ENCODE measurements around the gene CHIC2.
A peak's percentile ranks its signal among the peaks of the same experiment; 100 is the strongest.
"Not testable (repeated sequence)": the region's sequence is repeated elsewhere in the genome, so short reads cannot be mapped to it uniquely, and the experiment has no call there.

The CHIC2 gene

GRCh38 chr4:54064317-54065111, at the start of gene CHIC2:
TSS of gene CHIC2 (minus strand) at chr4:54064605. CDS start at chr4:54064300, 305 bp downstream.
- peak; percentile 88 for FAIRE-seq

GRCh38 chr4:54113206-54113605, 48.8 kb upstream of the CHIC2 start:
- DNase-seq (ENCODE audit: insufficient read length, low spot score); FAIRE-seq: not testable (repeated sequence)

More at GRCh38 chr4:54064317-54065111, at the start of gene CHIC2:
- peak; percentile 97 for DNase-seq (ENCODE audit: insufficient read length, low spot score)

- FAIRE-seq: no peak
Measured at GRCh38 chr4:54110019-54110416, 45.6 kb upstream of the CHIC2 start.

GRCh38 chr4:54109241-54110018, 45.0 kb upstream of the CHIC2 start:
- FAIRE-seq: no peak
- no peak for DNase-seq (ENCODE audit: insufficient read length, low spot score)

More at GRCh38 chr4:54110019-54110416, 45.6 kb upstream of the CHIC2 start:
- DNase-seq (ENCODE audit: insufficient read length, low spot score): no peak

GRCh38 chr4:54107951-54108748, 43.7 kb upstream of the CHIC2 start:
- DNase-seq (ENCODE audit: insufficient read length, low spot score) (no peak), FAIRE-seq (no peak)

- no peak for FAIRE-seq
- no peak for DNase-seq (ENCODE audit: insufficient read length, low spot score)
Measured at GRCh38 chr4:54104907-54105306, 40.5 kb upstream of the CHIC2 start.

GRCh38 chr4:54103190-54103574, 38.8 kb upstream of the CHIC2 start:
- DNase-seq (ENCODE audit: insufficient read length, low spot score) (no peak), FAIRE-seq (no peak)

GRCh38 chr4:54102531-54103106, 38.2 kb upstream of the CHIC2 start:
- FAIRE-seq (peak; percentile 55), DNase-seq (ENCODE audit: insufficient read length, low spot score) (no peak)

GRCh38 chr4:54101190-54102041, 37.0 kb upstream of the CHIC2 start:
- no peak for DNase-seq (ENCODE audit: insufficient read length, low spot score)
- FAIRE-seq: no peak

GRCh38 chr4:54100595-54101189, 36.3 kb upstream of the CHIC2 start:
- DNase-seq (ENCODE audit: insufficient read length, low spot score): no peak
- FAIRE-seq: no peak

GRCh38 chr4:54099748-54100574, 35.6 kb upstream of the CHIC2 start, which contains the start of gene GSX2:
TSS of gene GSX2 (plus strand) at chr4:54100163. CDS start at chr4:54100345, 182 bp downstream.
- DNase-seq (ENCODE audit: insufficient read length, low spot score): no peak
- no peak for FAIRE-seq

GRCh38 chr4:54099287-54099747, 34.9 kb upstream of the CHIC2 start:
- FAIRE-seq (no peak), DNase-seq (ENCODE audit: insufficient read length, low spot score) (no peak)

GRCh38 chr4:54098375-54098774, 34.0 kb upstream of the CHIC2 start:
- FAIRE-seq: no peak

GRCh38 chr4:54097152-54097551, 32.7 kb upstream of the CHIC2 start:
- DNase-seq (ENCODE audit: insufficient read length, low spot score): no peak
- no peak for FAIRE-seq

More at GRCh38 chr4:54098375-54098774, 34.0 kb upstream of the CHIC2 start:
- DNase-seq (ENCODE audit: insufficient read length, low spot score): no peak

- FAIRE-seq: no peak
Measured at GRCh38 chr4:54096295-54096962, 32.0 kb upstream of the CHIC2 start.

GRCh38 chr4:54095110-54095825, 30.9 kb upstream of the CHIC2 start:
- no peak for DNase-seq (ENCODE audit: insufficient read length, low spot score)
- no peak for FAIRE-seq

More at GRCh38 chr4:54096295-54096962, 32.0 kb upstream of the CHIC2 start:
- DNase-seq (ENCODE audit: insufficient read length, low spot score): no peak

- FAIRE-seq: no peak
Measured at GRCh38 chr4:54094451-54094850, 30.0 kb upstream of the CHIC2 start.

More at GRCh38 chr4:54094451-54094850, 30.0 kb upstream of the CHIC2 start:
- no peak for DNase-seq (ENCODE audit: insufficient read length, low spot score)
